ENCODE data around the gene CZIB. TPM values are rescaled to one million over a fixed set of nuclear protein-coding genes. Genes with fewer than 3 reads are reported as not detected.

CZIB gene
- total RNA-seq, 4 donors from 2014 or later: 56.5 to 72.5 (median 69.5) TPM

GRCh38 chr1:53195246-53196016, 25.0 kb downstream of the CZIB start:
- Histone ChIP-seq H3K4me1 (peaks cover 33 to 42% (median 39%) of the 10 kb centered on the region in 4 donors), H3K4me3 (peak overlapping the region; percentile 82 to 99 (median 92)), H3K9me3 (no peaks in the 10 kb centered on the region), H3K36me3 (peaks cover 0 to under 1% (median 0%) of the 10 kb centered on the region in 4 donors), H3K27ac (replicated peaks in 1 of 4) (peak overlapping the region; percentile 97 to 100 (median 98)), H3K27me3 (no peaks in the 10 kb centered on the region)
- TF ChIP-seq POLR2AphosphoS5 (IDR thresholded peaks at IDR 0.05): no peak
- intact Hi-C loops (cut with DNase I): no loop called here
- 65% methylated on average over 11 of the region's 11 CpGs for WGBS
- no peak for DNase-seq (ENCODE audit: extremely low spot score)

- no peaks in the 10 kb centered on the region for H3K27me3 ChIP-seq
- H3K4me3 ChIP-seq: no peak overlapping the region
- no peak for TF ChIP-seq EP300 (IDR thresholded peaks at IDR 0.05)
- no peak for TF ChIP-seq POLR2A (IDR thresholded peaks at IDR 0.05; ENCODE audit: low read depth)
- TF ChIP-seq CTCF (IDR thresholded peaks at IDR 0.05): no peak
- no peak for TF ChIP-seq POLR2AphosphoS5 (IDR thresholded peaks at IDR 0.05)
- peaks cover under 1 to 4% (median 4%) of the 10 kb centered on the region in 4 donors for H3K4me1 ChIP-seq
- H3K27ac ChIP-seq (replicated peaks in 1 of 4): no peak overlapping the region
- H3K9me3 ChIP-seq: no peaks in the 10 kb centered on the region
- no peaks in the 10 kb centered on the region for H3K36me3 ChIP-seq
- WGBS: 84% methylated on average over 10 of the region's 10 CpGs
- intact Hi-C loops (cut with DNase I): no loop called here
- no peak for DNase-seq (ENCODE audit: extremely low spot score)
Observed at GRCh38 chr1:53190210-53190611, 30.2 kb downstream of the CZIB start.

- Histone ChIP-seq H3K4me3 (no peak overlapping the region), H3K36me3 (no peaks in the 10 kb centered on the region), H3K9me3 (no peaks in the 10 kb centered on the region), H3K27me3 (no peaks in the 10 kb centered on the region), H3K27ac (replicated peaks in 1 of 4) (no peak overlapping the region), H3K4me1 (no peaks in the 10 kb centered on the region)
- no peak for DNase-seq (ENCODE audit: extremely low spot score)
- 79% methylated on average over 5 of the region's 5 CpGs for WGBS
- no peak for TF ChIP-seq POLR2AphosphoS5 (IDR thresholded peaks at IDR 0.05)
- no peak for TF ChIP-seq POLR2A (IDR thresholded peaks at IDR 0.05; ENCODE audit: low read depth)
- no peak for TF ChIP-seq EP300 (IDR thresholded peaks at IDR 0.05)
- TF ChIP-seq CTCF (IDR thresholded peaks at IDR 0.05): no peak
- intact Hi-C loops (cut with DNase I): loop anchor here (10.0 kb wide), 3 partner anchors 124 to 264 kb away; partner anchors contain the start of genes ECHDC2, PODN and SCP2
Observed at GRCh38 chr1:53189061-53189460, 31.4 kb downstream of the CZIB start.

GRCh38 chr1:53188099-53188498, 32.3 kb downstream of the CZIB start:
- Histone ChIP-seq H3K4me1 (no peaks in the 10 kb centered on the region), H3K4me3 (no peak overlapping the region), H3K36me3 (no peaks in the 10 kb centered on the region), H3K27me3 (no peaks in the 10 kb centered on the region), H3K27ac (replicated peaks in 1 of 4) (no peak overlapping the region), H3K9me3 (no peaks in the 10 kb centered on the region)
- no peak for DNase-seq (ENCODE audit: extremely low spot score)
- intact Hi-C loops (cut with DNase I): loop anchor here (10.0 kb wide), 3 partner anchors 123 to 263 kb away; partner anchors contain the start of genes ECHDC2, PODN and SCP2
- TF ChIP-seq POLR2AphosphoS5 (IDR thresholded peaks at IDR 0.05) (no peak), EP300 (IDR thresholded peaks at IDR 0.05) (no peak), CTCF (IDR thresholded peaks at IDR 0.05) (no peak), POLR2A (IDR thresholded peaks at IDR 0.05; ENCODE audit: low read depth) (no peak)
- WGBS: 77% methylated on average over 4 of the region's 4 CpGs

GRCh38 chr1:53187401-53187800, 33.0 kb downstream of the CZIB start:
- no peak for DNase-seq (ENCODE audit: extremely low spot score)
- no peaks in the 10 kb centered on the region for H3K9me3 ChIP-seq
- no peaks in the 10 kb centered on the region for H3K27me3 ChIP-seq
- peaks cover 0 to 6% (median under 1%) of the 10 kb centered on the region in 4 donors for H3K4me1 ChIP-seq
- no peak overlapping the region for H3K27ac ChIP-seq (replicated peaks in 1 of 4)
- TF ChIP-seq POLR2AphosphoS5 (IDR thresholded peaks at IDR 0.05) (no peak), POLR2A (IDR thresholded peaks at IDR 0.05; ENCODE audit: low read depth) (no peak), CTCF (IDR thresholded peaks at IDR 0.05) (no peak), EP300 (IDR thresholded peaks at IDR 0.05) (no peak)
- H3K4me3 ChIP-seq: no peak overlapping the region
- intact Hi-C loops (cut with DNase I): loop anchor here (10.0 kb wide), 3 partner anchors 123 to 263 kb away; partner anchors contain the start of genes ECHDC2, PODN and SCP2
- no peaks in the 10 kb centered on the region for H3K36me3 ChIP-seq
- WGBS: 84% methylated on average over 1 of the region's 1 CpG
